ENCODE data around the gene MME.

DNA sequence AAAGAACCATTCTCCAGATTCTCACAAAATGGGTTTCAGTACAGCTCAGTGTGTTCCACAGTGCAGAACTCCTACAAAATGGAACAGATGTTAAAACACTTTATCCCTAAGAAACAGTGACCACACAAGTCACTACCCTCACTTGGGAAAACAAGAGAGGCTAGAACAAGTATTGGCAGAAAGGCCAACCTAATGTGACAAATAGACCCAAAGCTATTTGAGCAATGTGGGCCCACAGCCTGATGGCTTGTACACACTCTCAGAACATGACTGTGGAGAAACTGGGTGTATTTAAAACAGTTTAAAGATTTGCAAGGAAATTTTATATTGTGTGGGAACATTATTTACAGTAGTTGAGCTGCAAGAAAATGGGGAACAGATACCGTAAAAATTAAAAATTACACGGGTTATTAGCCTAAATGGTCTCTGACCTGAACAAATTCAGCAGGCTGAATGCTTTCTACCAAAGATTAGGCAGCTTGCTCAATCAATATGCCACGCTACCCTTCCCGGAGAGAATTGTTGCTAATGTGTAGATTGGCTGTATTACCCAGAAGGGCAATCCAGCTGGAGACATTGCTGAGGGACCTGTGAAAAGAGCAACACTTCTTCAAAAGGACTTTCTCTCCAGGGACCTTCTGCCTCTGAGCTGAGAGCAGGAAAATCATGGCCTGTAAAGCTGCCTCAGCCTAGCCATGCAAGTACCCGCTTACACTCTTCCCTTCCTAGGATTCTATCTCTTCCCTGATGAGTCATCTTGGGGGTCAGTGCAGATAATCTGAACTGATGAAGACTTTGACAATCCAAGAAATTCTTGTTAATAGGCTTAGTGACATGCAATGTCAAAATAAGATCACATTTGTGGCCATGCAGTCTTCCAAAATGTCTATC is 116.3 kb downstream of the MME start:
- TF ChIP-seq ESRRG (CRISPR knock-in tag; IDR thresholded peaks at IDR 0.05) = no peak
- no peak for TF ChIP-seq GLIS3 (CRISPR knock-in tag; IDR thresholded peaks at IDR 0.05)
- no peak for TF ChIP-seq TCF4 (CRISPR knock-in tag; IDR thresholded peaks at IDR 0.05; ENCODE audit: borderline replicate concordance)
- no peak for TF ChIP-seq ZNF565 (CRISPR knock-in tag; conservative IDR thresholded peaks at IDR 0.05; ENCODE audit: low read depth)

All from SK-N-SH treated with all-trans-retinoic acid at 6 μM for 48 hours (cell line).